Naive B cell (primary cell): ENCODE data around the gene SPATA2. TPM values are rescaled to one million over a fixed set of nuclear protein-coding genes. Genes with fewer than 3 reads are reported as not detected.

Source experiments
- ATAC-seq, 2 donors: fragments of 150-1000 bp; cut with Tn5 transposase; 2 replicates each; pipeline ENCODE4 v1.10.0; 2021; ENCODE audit warnings: low read depth in 2 of 2, mild to moderate bottlenecking in 2 of 2, moderate library complexity in 2 of 2
- DNase-seq: peaks from one replicate; pipeline ENCODE4 v3.0.0; 2022
- H3K27ac Mint-ChIP-seq, 6 donors: one replicate each; pipeline ENCODE4 v1.8.0; 2020 to 2022; ENCODE audit warnings: mild to moderate bottlenecking in 6 of 6, mixed read lengths in 6 of 6, moderate library complexity in 5 of 6, inconsistent platforms in 2 of 6
- H3K27me3 Mint-ChIP-seq, 3 donors: one replicate each; pipeline ENCODE4 v1.8.0; 2021 to 2022; ENCODE audit warnings: mixed read lengths in 3 of 3, mild to moderate bottlenecking in 1 of 3
- H3K36me3 Mint-ChIP-seq, 2 donors: one replicate each; pipeline ENCODE4 v1.8.0; 2020 to 2022; ENCODE audit warnings: mixed read lengths in 2 of 2, inconsistent platforms in 1 of 2, mild to moderate bottlenecking in 1 of 2
- H3K4me1 Mint-ChIP-seq, 3 donors: one replicate each; pipeline ENCODE4 v1.8.0; 2020 to 2022; ENCODE audit warnings: mixed read lengths in 3 of 3, inconsistent platforms in 1 of 3, mild to moderate bottlenecking in 1 of 3, moderate library complexity in 1 of 3
- H3K4me3 Mint-ChIP-seq, 8 donors: one replicate each; pipeline ENCODE4 v1.8.0; 2020 to 2022; ENCODE audit warnings: mild to moderate bottlenecking in 8 of 8, mixed read lengths in 8 of 8, moderate library complexity in 8 of 8, inconsistent platforms in 2 of 8
- H3K9me3 Mint-ChIP-seq, 7 donors: one replicate each; pipeline ENCODE4 v1.8.0; 2020 to 2022; ENCODE audit warnings: mixed read lengths in 7 of 7, mild to moderate bottlenecking in 5 of 7, inconsistent platforms in 2 of 7, moderate library complexity in 1 of 7
- polyA plus RNA-seq, 6 donors: library from polyadenylated mRNA; unstranded; fragments of 300-500 nt; fragmentation: Illumina TruSeq; gene quantifications; one replicate each; pipeline ENCODE4 v1.2.3, GENCODE V29; 2021; ENCODE audit warnings: low read depth in 6 of 6

SPATA2 gene
- polyA plus RNA-seq, 6 donors from 2014 or later, result 4.0 to 8.5 (median 4.7) TPM

DNA sequence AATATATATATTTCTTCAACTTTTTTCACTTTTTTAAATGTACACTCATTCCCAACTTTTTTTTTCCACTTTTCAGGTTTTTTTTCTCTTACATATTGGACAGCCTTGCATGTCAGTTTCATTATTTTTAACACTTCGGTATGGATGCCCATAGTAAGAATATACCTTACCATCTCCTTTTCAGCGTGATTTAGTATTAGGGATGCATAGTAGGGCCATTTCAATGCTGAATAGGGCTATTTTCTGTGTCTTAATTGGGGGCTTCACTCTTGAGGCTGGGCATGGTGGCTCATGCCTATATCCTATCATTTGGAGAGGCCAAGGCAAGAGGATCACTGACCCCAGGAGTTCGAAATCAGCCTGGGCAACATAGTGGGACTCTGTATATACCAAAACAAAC, 27.6 kb upstream of the SPATA2 start:
- Mint-ChIP-seq H3K9me3 (no peaks in the 10 kb centered on the region), H3K4me3 (no peak overlapping the region), H3K4me1 (peaks cover 24 to 48% (median 30%) of the 10 kb centered on the region in 3 donors), H3K27ac (no peak overlapping the region), H3K27me3 (no peaks in the 10 kb centered on the region), H3K36me3 (peaks cover 0 to 9% of the 10 kb centered on the region in 2 donors)
- DNase-seq, result no peak
- no peak for ATAC-seq

DNA sequence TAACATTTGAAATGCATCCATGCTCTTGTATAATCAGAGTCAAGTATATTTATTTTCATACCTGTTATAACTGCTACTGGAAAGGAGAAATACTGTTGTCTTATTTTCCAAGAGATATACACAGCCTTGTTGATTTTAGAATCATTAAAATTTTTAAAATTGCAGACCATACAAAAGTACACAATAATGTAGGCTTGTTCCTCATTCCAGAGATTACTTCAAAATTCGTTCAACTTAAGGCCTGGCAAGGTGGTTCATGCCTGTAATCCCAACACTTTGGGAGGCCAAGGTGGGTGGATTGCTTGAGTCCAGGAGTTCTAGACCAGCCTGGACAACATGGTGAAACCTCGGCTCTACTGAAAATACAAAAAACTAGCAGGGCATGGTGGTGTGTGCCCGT, 27.0 kb upstream of the SPATA2 start:
- no peaks in the 10 kb centered on the region for H3K27me3 Mint-ChIP-seq
- DNase-seq, result no peak
- no peaks in the 10 kb centered on the region for H3K9me3 Mint-ChIP-seq
- peaks cover 0 to 2% of the 10 kb centered on the region in 2 donors for H3K36me3 Mint-ChIP-seq
- peaks cover 29 to 52% (median 36%) of the 10 kb centered on the region in 3 donors for H3K4me1 Mint-ChIP-seq
- no peak for ATAC-seq
- H3K4me3 Mint-ChIP-seq, result no peak overlapping the region
- H3K27ac Mint-ChIP-seq, result peak overlapping the region in 1 of 6 donors; percentile 47

DNA sequence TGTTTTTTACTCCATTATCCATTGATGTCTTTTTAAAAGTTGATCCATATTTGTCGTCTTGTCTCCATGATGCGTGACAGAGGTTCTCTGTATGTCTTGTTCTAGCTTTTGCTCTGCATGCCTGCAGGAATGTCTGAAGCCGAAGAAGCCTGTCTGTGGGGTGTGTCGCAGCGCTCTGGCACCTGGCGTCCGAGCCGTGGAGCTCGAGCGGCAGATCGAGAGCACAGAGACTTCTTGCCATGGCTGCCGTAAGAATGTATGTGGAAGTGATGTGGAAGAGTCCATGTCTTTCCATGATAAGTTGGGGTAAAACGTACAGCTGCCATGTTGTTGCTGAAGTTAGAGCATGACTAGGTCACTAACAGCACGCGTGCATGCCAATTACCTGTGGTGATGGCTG, 26.1 kb upstream of the SPATA2 start:
- H3K27ac Mint-ChIP-seq, result peak overlapping the region in 1 of 6 donors; percentile 8
- no peak for DNase-seq
- no peaks in the 10 kb centered on the region for H3K9me3 Mint-ChIP-seq
- ATAC-seq, result no peak
- peaks cover 36 to 60% (median 44%) of the 10 kb centered on the region in 3 donors for H3K4me1 Mint-ChIP-seq
- H3K4me3 Mint-ChIP-seq, result peak overlapping the region in 1 of 8 donors; percentile 63
- no peaks in the 10 kb centered on the region for H3K27me3 Mint-ChIP-seq
- no peaks in the 10 kb centered on the region for H3K36me3 Mint-ChIP-seq

DNA sequence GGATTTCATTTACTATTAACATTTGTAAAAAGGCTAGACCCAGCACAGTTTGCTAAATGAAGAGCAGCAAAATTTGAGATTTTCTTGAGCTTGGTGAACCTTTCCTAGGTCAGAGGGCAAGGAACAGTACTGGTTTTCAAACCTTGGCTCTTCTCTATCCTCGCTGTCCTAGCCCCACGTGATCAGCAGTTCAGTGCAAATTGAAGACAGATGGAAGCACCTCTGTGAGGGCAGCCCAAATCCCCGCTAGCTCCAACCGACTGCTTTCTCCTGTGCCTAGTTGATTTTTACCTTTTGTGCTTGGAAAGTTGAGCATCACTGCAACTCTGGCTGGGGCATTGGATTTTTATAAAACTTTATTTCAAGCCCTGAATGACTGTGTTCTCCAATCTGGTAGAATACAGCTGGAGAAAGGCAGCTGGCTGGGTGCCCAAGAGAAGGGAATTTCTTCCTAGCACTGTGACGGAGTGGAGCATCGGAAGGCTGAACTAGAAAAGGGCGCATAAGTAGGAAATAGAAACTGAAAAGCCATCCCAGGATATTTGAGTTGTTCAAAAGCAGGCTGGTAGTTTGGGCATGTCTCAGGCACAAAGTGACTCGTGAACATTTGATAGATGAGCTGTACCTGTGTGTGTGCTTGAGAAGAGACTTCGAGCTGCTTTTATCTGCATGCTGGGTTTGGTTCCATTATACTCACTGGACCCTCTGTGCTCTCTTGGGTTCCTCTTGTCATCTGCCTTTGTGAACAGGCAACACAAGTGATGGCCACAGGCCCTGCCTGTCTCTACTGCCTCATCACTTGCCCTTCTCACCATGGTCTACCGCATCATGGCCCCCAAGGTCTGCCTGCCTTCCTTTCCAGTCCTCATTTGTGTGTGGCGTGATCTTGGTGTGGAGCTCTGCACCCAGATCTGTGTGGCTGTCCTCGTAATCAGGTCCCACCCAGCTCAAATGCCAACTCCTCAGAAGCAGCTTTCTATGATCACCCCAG, 23.1 kb upstream of the SPATA2 start:
- no peak for ATAC-seq
- Mint-ChIP-seq H3K27ac (peak overlapping the region in 4 of 6 donors; percentile 44 to 95 (median 63)), H3K27me3 (no peaks in the 10 kb centered on the region), H3K4me1 (peaks cover 47 to 73% (median 58%) of the 10 kb centered on the region in 3 donors), H3K9me3 (no peaks in the 10 kb centered on the region), H3K4me3 (peak overlapping the region in 7 of 8 donors; percentile 29 to 98 (median 94)), H3K36me3 (no peaks in the 10 kb centered on the region)
- DNase-seq, result no peak

DNA sequence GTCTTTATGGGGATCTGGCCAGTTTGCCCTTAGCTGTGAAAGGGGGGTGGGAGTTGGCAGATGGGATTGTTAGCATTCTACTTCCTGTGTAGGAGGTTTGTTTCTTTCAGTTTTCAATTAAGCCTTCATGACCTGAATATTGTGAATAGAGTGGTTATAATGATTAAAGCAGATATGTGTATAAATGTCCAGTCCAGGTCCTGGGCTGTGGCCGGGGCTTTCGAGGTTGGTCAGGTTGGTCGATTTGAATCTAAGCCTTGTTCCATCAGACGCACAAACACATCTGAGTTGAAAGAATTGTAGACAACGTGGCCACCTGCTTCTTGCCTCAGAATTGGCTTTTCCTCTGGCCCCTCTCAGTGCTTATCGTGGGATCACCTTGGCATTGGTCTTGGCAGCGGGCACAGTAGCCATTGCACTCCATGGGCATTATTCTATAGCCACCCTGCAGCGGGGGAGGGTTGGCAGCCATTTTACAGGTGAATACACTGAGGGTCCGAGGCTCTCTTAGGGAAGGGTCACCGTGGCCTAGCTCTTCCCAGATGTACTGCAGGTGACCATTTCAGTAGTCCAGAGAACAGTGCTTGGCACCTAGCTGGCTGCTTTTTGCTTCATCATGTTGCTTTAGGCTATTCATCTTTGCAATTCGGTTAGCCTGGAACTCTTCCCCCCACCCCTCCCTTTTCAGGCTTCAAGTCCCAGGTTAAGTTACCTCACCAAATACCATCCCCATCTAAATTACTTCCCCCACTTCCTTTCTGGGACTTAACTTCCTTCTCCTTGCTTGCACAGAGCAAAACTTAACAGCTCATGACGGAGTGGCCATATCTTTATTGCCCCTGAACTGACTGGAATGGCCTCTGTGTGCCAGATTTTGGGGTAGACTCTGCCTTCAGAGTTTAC, 21.9 kb upstream of the SPATA2 start:
- H3K4me3 Mint-ChIP-seq, result peak overlapping the region; percentile 94 to 98 (median 98)
- H3K4me1 Mint-ChIP-seq, result peaks cover 47 to 68% (median 58%) of the 10 kb centered on the region in 3 donors
- H3K9me3 Mint-ChIP-seq, result no peaks in the 10 kb centered on the region
- ATAC-seq (peak; percentile 26 to 31), DNase-seq (peak; percentile 42)
- H3K36me3 Mint-ChIP-seq, result no peaks in the 10 kb centered on the region
- H3K27me3 Mint-ChIP-seq, result no peaks in the 10 kb centered on the region
- peak overlapping the region; percentile 93 to 97 (median 96) for H3K27ac Mint-ChIP-seq

DNA sequence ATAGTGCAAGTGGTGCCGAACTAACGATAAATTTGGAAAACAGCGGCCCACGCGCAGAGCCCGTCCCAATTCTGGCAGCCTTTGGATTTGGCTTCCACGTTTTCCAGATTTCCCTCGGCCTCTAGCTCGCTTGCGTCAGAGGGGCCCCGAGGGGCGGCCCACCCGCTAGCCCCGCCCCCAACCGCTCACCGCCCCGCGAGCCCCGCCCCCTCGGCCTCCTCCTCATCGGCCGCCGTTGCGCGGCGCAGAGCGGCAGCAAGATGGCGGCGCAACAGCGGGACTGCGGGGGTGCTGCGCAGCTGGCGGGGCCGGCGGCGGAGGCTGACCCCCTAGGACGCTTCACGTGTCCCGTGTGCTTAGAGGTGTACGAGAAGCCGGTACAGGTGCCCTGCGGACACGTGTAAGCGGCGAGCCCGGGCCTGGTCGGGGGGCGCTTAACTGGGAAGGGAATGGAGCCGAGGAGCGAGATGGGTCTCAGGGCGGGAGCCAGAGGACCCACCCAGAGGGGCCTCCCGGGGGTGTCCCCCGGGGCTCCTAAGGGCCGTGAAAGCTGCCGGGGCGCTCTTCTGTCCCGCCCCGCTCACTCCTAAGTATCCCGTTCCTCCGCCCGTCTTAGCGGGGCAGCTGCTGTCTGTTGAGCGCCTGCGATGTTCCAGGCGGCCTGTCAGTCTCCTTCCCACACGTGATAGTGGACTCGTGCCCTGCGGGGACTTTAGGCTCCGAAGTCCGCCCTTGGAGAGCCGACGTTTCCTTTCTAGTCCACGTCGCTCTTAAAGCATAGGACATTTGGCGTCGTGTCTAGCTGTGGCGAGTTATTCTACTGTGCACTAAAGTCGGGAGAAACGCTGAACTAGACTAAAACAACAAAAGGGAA, 21.1 kb upstream of the SPATA2 start, which contains the start of gene RNF114:
Gene RNF114, plus strand, starts transcription at position 245 of the 874 bp plus-strand sequence. Its CDS starts 16 bp downstream, at position 261.
- peak; percentile 83 for DNase-seq
- Mint-ChIP-seq H3K4me3 (peak within 1 kb of the TSS; percentile 94 to 98 (median 98)), H3K4me1 (peaks cover 45 to 61% (median 55%) of the 10 kb centered on the region in 3 donors), H3K36me3 (no peaks in the 10 kb centered on the region), H3K27ac (peak within 1 kb of the TSS; percentile 95 to 98 (median 96)), H3K27me3 (no peaks in the 10 kb centered on the region), H3K9me3 (no peaks in the 10 kb centered on the region)
- peak; percentile 81 to 82 for ATAC-seq

DNA sequence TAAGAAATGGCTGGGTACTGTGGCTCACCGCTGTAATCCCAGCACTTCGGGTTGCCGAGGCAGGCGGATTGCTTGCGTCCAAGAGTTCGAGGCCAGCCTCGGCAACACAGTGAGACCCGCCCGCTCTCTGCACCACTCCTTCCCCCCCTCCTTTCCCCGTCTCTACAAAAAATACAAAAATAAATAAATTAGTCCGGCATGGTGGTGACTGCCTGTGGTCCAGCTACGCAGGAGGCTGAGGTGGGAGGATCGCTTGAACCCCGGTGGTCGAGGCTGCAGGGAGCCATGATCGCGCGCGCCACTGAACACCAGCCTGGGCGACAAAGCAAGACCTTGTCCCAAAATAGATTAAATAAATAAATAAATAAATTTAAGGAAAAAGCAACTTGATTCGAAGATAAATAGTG, 20.4 kb upstream of the SPATA2 start:
- peak overlapping the region; percentile 86 to 98 (median 98) for H3K4me3 Mint-ChIP-seq
- H3K27me3 Mint-ChIP-seq, result no peaks in the 10 kb centered on the region
- peaks cover 40 to 55% (median 49%) of the 10 kb centered on the region in 3 donors for H3K4me1 Mint-ChIP-seq
- H3K27ac Mint-ChIP-seq, result peak overlapping the region; percentile 60 to 98 (median 96)
- DNase-seq (no peak), ATAC-seq (peak in 1 of 2 donors; percentile 1)
- H3K36me3 Mint-ChIP-seq, result no peaks in the 10 kb centered on the region
- no peaks in the 10 kb centered on the region for H3K9me3 Mint-ChIP-seq

DNA sequence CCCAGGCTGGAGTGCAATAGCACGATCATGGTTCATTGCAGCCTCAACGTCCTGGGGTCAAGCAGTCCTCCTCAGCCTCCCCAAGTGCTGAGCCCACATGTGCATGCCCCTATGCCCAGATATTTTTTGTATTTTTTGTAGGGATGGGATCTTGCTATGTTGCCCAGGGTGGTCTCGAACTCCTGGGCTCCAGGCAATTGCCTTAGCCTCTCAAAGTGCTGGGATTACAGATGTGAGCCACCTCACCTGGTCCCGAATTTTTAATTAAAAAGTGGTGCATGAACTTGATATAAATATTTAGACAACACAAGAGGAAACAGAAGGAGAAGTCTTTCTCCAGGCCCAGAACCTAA, 13.8 kb upstream of the SPATA2 start:
- Mint-ChIP-seq H3K36me3 (no peaks in the 10 kb centered on the region), H3K27me3 (peaks cover 0 to 6% (median 0%) of the 10 kb centered on the region in 3 donors), H3K4me1 (peaks cover 4 to 12% (median 5%) of the 10 kb centered on the region in 3 donors), H3K9me3 (no peaks in the 10 kb centered on the region), H3K4me3 (no peak overlapping the region), H3K27ac (no peak overlapping the region)
- DNase-seq (no peak), ATAC-seq (no peak)

DNA sequence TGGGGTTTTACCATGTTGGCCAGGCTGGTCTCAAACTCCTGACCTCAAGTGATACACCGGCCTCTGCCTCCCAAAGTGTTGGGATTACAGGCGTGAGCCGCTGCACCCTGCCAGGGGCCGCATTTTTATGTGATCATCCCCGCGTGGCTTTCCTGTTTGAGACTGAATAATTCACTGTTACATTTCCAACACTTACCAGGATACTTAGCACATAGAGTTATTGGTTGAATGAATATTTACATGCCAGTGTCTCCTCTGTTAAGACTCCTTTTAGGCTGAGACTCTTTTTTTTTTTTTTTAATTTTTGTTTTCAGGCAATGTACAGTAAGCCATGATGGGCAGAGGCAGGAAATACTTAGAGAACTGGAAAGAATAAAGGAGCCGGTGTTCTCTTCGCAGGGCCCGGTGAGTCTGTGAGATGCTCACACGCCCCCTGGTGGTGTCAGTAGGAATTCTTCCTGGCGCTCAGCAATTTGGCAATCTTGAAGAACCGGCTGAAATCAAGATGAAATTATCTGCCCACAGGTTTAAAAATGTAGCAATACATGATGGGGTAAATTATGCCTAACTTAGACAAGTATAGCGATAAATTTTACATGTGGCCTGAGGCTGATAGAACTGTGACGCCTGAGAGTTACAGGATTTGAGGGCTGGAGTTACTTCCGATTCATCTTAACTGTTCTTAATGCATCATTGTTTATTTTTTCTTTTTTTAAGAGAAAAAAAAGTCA, 13.2 kb upstream of the SPATA2 start:
- DNase-seq, result peak; percentile 62
- Mint-ChIP-seq H3K9me3 (no peaks in the 10 kb centered on the region), H3K36me3 (no peaks in the 10 kb centered on the region), H3K4me3 (no peak overlapping the region), H3K4me1 (peaks cover 0 to 7% (median 0%) of the 10 kb centered on the region in 3 donors), H3K27me3 (peaks cover 0 to 8% (median 0%) of the 10 kb centered on the region in 3 donors), H3K27ac (peak overlapping the region in 3 of 6 donors; percentile 38 to 92 (median 38))
- ATAC-seq, result peak; percentile 79 to 91

DNA sequence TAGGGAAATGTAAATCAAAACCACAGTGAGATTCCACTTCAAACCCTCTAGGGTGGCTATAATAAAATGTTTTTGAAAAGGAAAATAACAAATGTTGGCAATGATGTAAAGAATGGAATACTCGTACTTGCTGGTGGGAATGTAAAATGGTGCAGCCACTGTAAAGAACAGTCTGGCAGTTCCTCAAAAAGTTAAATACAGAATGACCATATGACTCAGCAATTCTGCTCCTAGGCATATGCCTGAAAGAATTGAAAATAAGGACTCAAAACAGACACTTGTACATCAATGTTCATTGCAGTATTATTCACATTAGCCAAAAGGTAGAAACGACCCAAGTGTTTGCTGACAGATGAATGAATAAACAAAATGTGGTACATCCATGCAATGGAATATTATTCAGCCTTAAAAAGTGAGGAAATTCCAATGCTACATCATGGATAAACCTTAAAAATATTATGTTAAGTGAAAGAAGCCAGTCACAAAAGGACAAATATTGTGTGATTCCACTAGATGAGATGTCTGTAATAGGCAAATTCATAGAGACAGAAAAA, 10.6 kb upstream of the SPATA2 start:
- Mint-ChIP-seq H3K9me3 (no peaks in the 10 kb centered on the region), H3K27ac (no peak overlapping the region), H3K36me3 (no peaks in the 10 kb centered on the region), H3K4me1 (peaks cover 0 to 7% (median 0%) of the 10 kb centered on the region in 3 donors), H3K4me3 (no peak overlapping the region), H3K27me3 (peaks cover 0 to 16% (median 0%) of the 10 kb centered on the region in 3 donors)
- DNase-seq (no peak), ATAC-seq (no peak)

DNA sequence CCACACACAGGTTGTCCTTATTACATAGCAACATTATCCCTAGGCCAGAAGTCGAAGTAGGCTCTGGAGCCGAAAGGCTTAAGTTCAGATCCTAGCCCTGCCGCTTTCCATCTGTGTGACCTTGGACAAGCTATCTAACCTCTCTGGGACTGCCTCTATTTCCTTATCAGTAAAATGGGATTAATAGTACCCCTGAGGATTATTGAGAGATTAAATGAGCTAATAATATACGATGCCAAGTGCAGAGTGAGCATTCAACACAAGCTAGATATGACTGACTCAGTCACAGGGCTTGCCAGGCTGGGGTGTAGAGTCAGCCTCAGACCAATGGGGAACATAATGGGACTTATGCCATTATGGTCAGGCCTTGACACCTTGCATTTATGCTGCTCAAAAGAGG, 8.9 kb upstream of the SPATA2 start:
- no peak overlapping the region for H3K4me3 Mint-ChIP-seq
- no peaks in the 10 kb centered on the region for H3K36me3 Mint-ChIP-seq
- peaks cover 0 to 16% (median 0%) of the 10 kb centered on the region in 3 donors for H3K27me3 Mint-ChIP-seq
- no peaks in the 10 kb centered on the region for H3K9me3 Mint-ChIP-seq
- H3K4me1 Mint-ChIP-seq, result peaks cover 0 to 7% (median 0%) of the 10 kb centered on the region in 3 donors
- no peak for ATAC-seq
- H3K27ac Mint-ChIP-seq, result no peak overlapping the region
- DNase-seq, result no peak
